Right renal pelvis (tissue), 4 donors: ENCODE data around the gene LRRC3. TPM values are rescaled to one million over a fixed set of nuclear protein-coding genes. Genes with fewer than 3 reads are reported as not detected.
"Not testable (repeated sequence)": the region's sequence is repeated elsewhere in the genome, so short reads cannot be mapped to it uniquely, and the experiment has no call there.

Experiments
- DNase-seq, 4 donors: peaks; one replicate each; pipeline ENCODE4 v3.0.0-alpha.2; 2013; ENCODE audit warnings: low read depth in 4 of 4, low spot score in 3 of 4, missing footprints in 1 of 4
- polyA plus RNA-seq, 4 donors: library from polyadenylated mRNA; unstranded; fragments of 120-200 nt; gene quantifications; one replicate each; pipeline ENCODE4 v1.2.1, GENCODE V29; 2013; ENCODE audit not compliant: insufficient read length in 4 of 4

The LRRC3 gene
- polyA plus RNA-seq, 4 donors = 4.3 to 5.4 (median 4.9) TPM

DNA sequence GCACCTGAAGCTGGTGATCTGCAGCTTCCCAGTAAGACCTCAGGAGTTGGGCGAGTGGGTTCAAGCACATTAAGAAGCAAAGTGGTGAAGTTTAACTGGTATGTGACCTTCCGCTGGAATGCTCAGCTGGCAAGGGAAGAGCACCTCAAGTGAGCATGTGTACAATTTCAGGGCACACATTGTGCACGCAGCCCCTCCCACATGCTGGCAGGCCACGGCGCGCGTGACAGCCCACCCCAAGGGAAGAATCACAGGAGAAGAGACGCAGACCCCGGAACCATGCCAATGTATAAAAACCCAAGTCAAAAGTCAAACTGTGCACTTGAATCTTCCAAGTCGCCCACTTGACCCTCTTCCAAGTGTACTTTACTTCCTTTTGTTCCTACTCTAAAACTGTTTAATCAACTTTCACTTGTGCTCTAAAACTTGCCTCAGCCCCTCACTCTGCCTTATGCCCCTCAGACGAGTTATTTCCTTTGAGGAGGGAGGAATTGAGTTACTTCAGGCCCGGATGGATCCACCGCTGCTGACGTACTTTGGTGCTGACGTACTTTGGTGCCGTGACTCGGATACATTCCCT is 20.0 kb downstream of the LRRC3 start:
- no peak for DNase-seq

GRCh38 chr21:44477131-44477530 is 21.8 kb downstream of the LRRC3 start:
- DNase-seq = no peak

DNA sequence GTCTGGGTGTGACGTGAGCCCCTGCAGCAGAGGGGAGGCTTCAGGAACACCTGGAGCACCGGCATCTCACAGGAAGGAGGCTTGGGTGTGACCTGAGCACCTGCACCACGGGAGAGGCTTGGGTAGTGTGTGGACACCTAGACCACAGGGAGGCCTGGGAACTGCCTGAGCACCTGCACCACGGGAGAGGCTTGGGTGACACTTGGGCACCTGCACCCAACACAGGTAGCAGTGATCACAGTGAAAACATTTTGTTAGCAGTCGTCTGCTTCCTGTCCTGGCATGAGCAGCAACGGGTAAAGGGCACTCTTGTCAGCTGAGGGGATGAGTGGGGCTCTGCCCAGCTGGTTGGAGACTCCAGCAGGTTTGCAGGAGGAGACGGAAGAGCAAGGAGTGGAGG is 22.4 kb downstream of the LRRC3 start:
- DNase-seq = no peak

GRCh38 chr21:44478124-44478800 is 23.0 kb downstream of the LRRC3 start:
- DNase-seq = no peak

GRCh38 chr21:44478801-44479167 is 23.5 kb downstream of the LRRC3 start:
- no peak for DNase-seq

- not testable (repeated sequence) for DNase-seq
Measured at GRCh38 chr21:44479556-44480199, 24.4 kb downstream of the LRRC3 start.

DNA sequence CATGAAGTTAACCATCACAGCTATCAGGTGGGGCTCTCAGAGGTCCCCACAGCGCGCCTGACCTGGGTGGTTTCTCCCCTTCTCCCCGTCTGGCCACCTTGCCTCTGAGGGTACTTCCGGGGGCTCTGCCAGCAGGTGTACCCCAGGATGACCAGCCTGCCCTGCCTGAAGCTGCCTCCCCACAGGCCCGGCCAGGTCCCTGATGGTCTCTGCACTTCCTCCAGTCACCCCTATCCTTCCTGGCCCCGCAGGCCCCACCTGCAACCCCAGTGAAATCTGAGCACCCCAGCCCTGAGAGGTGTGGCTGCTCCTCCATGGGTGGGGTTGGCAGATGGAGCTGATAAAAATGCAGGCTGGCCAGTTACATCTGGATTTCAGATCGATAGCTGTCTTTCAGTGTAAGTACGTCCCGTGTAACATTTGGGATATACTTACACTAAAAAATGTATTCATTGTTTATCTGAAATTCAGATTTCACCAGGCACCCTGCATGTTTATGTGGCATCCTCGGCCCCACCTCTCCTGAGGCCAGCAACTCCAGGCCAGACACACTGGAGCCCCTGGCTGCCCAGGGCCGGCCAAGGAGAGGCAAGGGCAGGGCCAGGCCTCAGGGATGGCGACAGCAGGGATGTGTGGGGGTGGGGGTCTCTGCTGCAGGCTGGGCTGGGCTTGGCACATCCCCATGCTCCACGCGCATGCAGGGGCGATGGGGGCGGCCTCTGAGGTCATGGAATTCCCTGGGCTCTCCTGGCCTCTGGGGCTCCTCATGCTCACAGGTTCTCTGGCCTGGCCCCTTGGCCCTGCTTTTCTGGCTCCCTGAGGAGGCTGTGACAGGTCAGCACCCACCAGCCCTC is 25.1 kb downstream of the LRRC3 start:
- DNase-seq = no peak

- no peak for DNase-seq
Measured at GRCh38 chr21:44482581-44483287, 27.4 kb downstream of the LRRC3 start.

DNA sequence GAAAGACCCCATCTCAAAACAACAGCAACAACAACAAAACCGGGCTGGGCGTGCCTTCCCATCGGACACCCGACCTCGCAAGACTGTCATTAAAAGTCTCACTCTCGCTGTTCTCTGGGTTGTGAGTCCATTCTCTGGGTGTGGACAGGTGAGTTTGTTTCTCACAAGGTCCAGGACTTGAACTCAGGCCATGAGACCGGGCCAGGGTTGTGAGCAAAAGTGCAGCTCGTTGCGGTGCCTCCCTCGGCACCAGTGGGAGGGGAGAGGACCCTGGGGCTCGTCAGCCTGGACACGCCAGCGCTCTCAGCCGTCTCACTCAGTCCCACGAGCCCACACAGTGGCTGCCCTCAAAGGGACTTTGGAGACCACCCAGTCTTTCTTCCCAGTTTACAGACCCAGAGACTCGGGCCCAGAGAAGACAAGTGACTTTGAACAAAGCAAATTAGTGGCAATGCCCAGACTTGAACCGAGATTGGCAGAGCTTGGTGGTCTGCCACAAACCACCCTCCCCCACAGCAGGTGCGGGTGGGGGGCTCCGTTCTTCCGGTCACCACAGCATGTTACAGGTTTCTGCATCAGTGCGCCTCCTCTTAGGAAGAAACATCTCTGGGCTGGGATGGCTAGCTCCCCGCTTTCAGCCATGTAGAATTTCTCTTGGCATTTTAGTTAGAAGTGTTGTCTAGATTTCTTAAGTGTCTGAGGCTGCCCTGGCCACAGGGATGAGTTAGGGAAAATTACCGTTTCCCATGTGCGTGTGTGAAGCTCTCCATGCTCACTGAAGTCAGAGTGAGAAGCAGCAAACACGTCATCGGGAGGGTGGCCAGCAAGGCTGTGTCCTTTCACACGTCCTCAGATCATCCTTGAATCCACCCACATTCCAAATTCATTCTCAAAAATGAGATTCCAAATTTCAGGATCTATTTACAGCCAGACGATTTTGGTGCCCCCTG is 28.3 kb downstream of the LRRC3 start:
- no peak for DNase-seq

DNA sequence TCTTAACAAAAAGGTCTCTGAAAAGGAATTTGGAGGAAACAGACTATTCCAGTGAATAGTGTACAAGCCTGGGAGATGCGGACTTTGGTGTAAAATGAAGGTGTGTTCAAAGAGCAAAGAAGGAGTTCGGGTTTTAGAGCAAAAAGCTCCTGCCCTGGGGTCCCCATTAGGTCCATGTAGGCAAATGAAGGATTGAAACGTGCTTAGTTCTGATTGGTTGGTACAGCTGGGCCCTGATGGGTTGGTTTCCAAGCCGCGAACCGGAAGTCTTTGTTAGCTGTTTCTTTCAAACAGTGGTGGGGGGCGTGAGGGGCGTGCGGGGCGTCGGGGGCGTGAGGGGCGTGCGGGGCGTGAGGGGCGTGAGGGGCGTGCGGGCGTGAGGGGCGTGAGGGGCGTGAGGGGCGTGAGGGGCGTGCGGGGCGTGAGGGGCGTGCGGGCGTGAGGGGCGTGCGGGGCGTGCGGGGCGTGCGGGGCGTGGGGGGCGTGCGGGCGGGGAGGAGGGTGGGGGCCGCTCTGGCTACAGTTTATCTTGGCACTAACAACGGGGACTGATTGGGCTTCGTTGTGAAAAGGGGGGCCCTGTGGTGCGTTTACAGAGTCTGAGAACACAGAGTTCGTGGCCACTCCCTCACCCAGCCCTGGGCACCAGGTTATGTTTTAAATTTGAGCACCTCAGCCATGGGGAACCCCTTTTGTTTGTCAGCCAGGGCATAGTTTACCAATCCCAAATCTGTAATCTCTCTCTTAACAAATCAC is 29.4 kb downstream of the LRRC3 start:
- no peak for DNase-seq

GRCh38 chr21:44485254-44485793 is 30.0 kb downstream of the LRRC3 start:
- DNase-seq = no peak

DNA sequence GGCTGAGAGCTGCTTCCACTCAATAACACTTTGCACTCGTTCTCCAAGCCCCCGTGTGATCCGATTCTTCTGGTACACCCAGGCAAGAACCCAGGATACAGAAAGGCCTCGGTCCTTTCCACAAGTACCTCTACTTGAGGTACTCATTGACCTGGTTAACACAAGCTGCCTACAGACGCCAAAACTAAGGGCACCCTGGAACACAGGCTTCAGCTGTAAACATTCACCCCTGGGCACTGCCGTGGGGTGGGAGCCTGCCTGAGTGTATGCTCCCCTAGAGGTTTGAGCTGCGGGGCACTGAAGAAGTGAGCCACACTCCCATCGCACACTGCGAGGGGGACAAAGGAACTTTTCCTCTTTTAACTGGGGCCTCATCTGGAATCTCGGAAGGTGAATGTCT is 30.5 kb downstream of the LRRC3 start:
- no peak for DNase-seq

- DNase-seq = no peak
Measured at GRCh38 chr21:44486302-44486701, 31.0 kb downstream of the LRRC3 start.

DNA sequence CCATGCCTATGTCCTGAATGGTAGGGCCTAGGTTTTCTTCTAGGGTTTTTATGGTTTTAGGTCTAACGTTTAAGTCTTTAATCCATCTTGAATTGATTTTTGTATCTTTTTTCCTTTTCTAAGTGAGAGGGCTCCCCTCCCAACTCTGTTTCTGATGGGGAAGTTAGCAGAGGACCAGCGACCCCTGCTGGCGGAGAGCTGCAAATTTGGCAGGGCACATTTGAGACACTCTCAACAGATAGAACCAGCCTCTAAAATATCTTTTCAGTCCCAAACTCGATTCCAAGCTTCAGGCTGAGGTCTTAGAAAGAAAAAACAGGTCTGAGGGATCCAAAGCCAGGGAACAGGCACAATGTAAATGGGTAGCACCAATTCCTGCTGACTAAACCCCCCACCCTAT is 32.5 kb downstream of the LRRC3 start:
- no peak for DNase-seq

GRCh38 chr21:44489962-44490361 is 34.7 kb downstream of the LRRC3 start:
- DNase-seq = no peak

- no peak for DNase-seq
Measured at GRCh38 chr21:44490405-44490804, 35.1 kb downstream of the LRRC3 start.

DNA sequence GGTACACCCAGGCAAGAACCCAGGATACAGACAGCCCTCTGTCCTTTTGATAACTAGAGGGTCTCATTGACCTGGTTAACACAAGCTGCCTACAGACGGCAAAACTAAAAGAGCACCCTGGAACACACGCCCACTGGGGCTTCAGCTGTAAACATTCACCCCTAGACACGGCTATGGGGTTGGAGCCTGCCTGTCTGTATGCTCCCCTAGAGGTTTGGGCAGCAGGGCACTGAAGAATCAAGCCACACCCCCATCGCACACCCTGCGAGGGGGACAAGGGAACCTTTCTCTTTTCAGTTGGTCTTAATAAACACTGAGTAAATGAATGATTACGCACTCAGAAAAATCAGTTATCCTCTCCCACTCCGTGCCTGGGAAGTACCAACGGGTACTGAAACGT is 35.5 kb downstream of the LRRC3 start:
- DNase-seq = no peak

DNA sequence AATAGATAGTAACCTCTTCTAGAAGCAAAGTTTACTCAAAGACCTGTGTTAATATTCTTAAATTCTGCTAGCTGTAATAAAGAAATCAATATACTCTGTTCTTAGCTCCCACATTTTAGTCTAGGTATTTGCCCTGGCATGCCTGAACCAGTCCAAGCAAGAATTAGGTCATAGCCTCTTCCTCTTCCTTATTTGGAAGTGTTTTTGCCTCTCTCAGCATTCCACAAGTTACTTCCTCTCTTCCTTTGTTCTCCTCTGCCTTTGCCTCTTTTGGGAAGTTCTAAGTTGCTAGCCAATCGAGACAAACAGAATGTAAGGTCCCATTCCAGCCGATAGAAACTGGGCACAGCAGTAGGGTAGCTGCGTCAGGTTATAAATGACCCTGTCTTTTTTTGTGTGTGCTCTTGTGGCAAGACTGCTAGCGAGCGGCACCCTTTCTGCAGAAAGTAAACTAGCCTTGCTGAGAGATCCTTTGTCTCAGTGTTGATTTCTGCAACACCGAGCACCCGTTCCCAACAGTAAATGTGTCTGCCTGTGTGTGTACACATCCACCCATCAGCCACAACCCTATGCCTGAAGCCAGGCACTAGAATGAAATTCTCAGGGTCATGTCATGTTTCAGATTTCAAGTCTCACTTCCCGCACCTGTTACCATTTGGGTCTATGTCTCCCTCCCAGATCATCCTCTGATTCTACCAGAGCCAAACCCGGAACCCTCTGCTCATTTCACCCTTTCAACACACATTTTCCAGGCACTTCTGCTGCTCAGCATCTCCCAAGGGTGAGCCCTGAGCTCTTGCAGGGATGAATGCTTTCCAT is 37.5 kb downstream of the LRRC3 start:
- DNase-seq = no peak
